Activated CD4-positive, alpha-beta T cell treated with anti-CD3 and anti-CD28 coated beads for 48 hours (primary cell): ENCODE results near the gene ELAVL1.

Source experiments
- DNase-seq: peaks from one replicate; pipeline ENCODE4 v3.0.0-alpha.2; 2020

Gene ELAVL1

DNA sequence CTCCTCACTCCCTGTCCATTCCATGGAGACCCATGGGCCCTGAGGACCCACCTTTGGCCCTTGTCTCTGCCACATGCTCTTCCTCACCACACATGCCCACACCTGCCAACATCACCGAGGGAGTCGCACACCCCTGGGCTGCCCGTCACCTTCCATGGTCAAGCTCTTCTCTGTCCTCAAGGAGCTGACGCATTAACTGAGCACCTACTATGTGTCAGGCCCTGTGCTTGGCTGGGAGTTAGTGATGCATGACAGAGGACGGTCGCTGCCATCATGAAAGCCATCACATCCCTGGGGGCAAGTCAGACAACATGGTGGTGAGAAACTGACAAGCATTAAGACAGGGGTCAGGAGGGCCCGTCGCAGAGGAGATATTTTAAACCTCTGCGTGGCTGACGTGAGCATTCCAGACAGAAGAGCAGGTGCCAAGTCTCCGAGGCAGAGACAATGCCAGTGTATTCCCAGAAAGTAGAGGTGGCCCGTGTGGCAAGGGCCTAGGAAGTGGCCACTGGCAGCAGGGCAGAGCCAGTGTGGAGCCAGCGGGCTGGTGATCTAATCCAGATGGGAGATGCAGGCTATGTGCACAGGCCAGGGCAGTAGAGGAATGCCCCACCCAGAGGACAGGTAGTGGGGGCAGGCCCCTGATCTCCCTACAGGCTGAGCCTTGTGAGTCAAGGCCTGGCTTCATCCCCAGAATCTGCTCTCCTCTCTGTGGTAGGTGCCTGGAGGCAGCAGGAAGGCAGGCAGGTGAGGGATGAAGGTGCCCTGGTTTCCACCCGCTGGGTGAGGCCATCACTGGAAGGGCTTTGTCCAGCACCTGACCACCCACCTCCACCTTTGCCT, 21.2 kb downstream of the ELAVL1 start:
- no peak for DNase-seq

DNA sequence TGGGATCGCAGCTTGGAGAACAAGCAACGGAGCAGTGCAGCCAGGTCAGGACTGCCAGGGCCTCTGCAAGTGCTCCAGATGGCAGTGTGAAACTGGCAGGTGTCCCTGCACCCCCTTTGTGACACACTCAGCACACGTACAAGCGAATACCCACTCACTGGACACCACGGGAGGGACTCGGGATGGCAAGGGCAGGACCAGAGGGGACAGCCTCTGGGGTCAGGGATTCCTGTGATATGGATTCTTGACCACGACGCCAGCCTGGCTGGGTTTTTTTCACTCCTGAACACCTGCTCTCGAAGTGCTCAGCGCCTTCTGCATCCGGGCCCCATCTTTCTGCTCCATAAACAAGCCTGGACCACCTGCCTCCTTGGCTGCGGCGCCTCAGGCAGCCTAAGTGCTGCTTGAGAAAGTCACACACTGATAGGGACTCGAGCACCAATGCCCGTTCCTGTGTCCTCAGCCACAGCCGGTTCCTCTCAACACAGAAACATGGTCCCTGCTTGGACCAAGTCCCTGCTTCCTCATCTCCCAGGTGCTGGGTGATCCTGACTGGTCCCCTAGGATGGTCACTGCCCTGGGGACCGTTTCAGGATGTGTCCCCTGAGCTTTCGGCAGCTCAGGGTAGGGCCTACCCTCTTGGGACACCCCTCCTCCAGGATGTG, 22.0 kb downstream of the ELAVL1 start:
- DNase-seq: no peak

DNA sequence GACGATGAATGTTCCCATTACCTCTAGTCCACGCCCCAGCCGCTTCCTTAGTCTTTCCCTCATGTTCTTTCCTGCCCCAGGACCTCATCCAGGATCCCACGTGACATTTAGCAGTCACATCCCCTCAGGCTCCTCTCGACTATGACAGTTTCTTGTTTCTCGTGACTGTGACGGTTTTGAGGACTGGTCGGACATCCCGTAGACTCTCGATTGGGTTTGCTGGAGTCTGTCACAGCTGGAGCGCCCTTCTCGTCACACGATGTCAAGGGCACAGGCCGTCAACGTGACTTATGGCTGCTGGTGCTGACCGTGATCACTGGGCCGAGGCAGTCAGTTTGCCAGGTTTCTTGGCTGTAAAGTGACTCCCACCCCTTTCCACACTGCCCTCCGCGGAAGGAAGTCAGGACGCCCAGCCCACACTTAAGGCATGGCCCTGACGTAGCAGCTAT, 22.8 kb downstream of the ELAVL1 start:
- DNase-seq: no peak

DNA sequence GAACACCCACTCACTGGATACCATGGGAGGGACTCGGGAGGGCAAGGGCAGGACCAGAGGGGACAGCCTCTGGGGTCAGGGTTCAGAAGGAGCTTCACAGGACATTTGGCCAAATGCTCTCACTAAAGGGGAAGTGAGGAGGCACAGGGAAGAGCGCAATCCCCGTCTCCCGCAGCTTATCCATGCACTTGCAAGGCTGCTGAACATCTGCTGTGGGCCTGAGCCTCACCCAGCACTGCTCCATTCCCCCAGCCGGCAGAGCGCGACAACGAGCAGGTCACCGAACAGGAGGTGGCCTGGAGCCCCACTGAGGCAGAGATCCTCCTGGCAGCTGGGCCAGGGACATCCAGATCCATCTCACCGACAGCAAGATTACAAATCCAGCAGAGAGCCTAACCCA, 23.3 kb downstream of the ELAVL1 start:
- DNase-seq: no peak

DNA sequence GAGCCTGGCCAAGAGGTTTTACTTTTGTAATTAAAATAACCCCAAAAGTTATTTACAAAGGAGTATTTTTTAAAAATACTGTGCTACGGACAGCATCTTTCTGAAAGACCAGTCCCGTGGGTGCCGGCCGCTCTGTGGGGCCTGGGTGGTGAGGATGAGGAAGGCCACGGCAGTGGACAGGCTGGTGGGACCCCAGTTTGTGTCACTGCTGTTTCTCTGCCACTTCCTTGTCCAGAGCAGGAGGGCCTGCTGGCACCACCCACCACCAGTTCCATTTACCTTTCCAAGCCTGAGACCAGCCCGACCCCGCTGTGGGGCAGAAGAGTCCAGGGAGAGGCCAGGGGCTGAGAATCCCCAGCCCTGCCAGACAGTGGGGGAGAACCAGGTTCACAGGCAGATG, 23.8 kb downstream of the ELAVL1 start:
- no peak for DNase-seq

DNA sequence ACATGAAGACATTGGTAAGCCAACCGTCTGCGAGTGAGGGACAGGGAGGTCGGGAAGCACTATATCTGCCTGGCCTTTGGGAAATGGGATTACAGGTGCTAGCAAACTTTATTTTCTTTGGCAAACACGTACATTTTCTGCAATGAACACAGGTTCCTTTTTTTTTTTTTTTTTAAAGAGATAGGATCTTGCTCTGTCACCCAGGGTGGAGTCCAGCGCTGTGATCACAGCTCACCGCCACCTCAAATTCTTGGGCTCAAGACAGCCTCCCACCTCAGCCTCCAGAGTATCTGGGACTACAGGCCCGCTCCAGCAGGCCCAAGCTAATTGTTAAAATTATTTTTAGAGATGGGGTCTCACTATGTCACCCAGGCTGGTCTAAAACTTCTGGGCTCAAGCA, 24.2 kb downstream of the ELAVL1 start:
- no peak for DNase-seq

DNA sequence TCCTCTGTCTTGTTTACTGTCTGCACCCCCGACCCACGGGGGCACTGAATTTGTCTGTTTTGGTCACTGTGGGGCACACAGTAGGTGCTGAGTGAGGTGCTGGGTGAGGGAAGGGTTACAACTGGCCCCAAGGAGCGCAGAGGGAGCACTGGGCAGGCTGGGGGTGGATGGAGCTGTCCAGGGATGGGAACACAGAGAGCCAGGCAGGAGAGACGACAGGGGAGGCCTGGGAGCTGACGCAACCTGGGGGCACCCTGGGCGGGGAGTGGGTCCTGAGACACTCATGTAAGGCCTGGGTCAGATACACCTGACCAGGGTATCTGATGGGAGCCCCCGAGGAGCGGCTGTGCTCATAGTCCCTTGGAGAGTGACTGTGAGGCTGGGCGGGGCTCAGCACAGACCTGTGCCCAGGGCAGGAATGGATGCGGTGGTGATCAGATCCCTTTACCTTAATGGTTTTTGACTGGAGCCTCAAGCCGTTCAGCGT, 24.8 kb downstream of the ELAVL1 start:
- DNase-seq: no peak

DNA sequence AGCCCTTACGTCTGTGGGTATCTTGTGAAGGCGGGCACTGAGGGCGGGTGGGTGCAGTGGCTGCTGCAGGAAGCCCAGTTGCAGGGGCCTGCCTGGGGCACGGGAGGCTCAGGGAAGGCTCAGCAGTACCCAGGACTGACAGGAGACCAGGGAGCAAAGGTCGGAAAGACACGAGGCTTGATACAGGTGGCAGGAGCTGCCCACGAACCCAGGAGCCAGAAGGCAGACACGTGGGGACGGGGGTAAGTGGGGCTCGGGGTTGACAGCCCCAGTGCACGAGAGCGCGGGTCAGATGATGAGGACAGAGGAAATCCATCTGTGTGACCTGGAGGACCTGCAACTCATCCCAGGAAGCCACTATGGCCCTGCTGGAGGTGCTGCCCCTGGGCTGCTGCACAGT, 25.3 kb downstream of the ELAVL1 start:
- DNase-seq: no peak

DNA sequence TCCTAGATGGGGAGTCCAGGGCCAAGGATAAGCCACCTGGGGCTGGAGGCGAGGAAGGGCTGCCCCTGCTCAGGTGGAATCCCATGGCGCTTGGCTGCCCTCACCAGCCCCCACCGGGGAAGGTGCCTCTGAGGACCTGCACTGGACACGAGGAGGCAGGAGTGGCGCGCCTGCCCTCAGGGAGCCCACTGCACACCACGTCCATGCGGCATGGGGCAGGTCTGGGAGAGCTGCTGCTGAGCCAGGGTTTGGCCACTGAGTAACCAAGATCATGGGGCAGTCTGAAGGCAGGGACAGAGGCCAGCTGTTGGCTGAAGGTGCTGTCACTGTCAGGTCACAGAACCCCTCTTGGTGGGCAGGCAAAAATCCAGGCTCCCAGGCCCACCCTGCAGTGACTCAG, 25.9 kb downstream of the ELAVL1 start:
- no peak for DNase-seq

DNA sequence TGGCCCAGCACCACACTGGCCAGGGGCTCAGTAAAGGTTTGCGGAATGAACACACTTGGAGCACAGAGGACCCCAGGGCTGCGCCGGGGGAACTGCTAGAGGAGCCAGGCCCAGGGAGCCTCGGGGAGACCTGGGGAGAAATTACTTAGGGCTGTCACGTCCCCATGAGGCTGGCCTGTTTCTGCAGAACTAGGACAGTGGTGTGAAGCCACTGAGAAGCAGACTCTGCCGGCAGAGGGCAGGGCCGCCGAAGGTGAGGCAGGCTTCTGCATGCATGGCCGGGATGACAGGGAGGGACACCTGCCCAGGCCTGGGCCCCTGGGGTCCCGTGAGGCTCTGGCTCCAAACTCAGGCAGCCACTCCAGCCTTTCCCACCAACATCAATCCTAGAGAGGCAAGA, 26.4 kb downstream of the ELAVL1 start:
- DNase-seq: no peak

DNA sequence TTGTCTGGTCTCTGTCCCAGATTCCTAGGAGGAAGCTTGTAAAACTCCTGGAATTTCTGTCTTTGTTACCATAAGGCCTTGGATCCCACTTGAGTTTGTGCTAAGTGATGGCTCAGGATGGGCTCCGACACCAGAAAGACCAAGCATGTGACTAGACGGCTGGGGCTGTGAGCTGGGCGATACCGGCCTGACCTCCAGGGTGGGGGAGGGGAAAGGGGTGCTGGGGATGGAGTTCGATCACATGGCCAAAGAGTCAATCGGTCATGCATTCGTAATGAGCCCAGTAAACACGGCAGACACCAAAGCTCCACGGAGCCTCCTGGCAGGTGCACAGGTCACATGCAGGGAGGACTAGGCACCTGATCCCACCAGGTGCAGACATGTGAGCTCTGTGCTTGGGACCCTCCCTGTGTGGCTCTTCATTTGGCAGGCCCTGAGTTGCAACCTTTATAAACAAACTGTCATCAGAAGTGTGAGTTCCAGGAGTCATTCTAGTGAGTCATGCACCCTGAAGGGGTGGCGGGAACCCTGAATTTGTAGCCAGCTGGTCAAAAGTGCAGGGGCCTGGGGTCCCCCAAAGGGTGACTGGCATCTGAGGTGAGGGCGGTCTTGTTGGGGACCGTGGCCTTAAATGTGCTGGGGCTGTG, 27.1 kb downstream of the ELAVL1 start:
- no peak for DNase-seq

DNA sequence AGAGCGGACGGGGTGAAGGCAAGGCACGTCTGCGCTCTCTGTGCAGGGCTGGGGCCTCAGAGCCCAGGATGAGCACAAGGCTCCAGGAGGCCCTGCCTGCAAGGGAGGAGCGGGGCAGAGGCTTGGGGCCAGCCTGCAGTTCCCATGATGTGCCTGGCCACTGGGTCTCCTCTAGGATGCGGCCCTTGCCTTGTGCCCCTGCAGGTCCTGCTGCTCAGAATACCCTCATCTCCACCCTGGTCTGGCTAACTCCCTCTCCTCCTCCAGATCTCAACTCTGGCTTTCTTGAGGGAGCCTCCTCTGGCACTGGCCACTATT, 27.8 kb downstream of the ELAVL1 start:
- no peak for DNase-seq

DNA sequence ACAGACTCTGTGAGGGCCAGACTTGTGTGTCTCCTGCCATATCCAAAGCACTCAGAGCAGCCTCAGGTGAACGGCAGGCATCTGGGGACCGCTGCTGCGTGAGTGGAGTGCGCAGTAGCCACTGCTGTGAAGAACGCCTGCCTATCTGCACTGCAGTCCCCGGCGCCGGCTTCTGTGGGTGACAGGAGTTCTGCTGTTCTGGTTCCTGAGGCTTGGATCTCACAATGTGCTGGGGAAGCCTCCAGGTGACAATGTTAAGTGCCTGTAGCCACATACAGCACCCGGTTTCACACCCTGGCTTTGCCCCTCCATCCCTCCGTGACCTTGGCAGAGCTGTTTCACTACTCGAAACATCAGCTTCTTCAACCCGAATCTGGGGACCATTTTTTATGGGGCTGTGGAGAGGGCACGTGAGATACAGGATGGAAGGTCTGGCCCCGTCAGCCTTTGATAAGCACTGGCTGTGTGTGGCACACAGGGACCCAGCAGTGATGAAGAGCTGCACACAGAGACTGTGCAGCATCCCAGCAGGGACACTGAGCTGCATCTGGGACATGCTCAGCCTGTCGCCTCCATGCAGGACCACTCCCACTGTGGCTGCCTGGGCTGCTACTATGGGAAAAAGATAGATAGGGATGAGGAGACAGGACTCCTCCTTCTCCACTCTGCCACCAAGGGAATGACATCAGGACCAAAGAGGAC, 28.3 kb downstream of the ELAVL1 start:
- no peak for DNase-seq

DNA sequence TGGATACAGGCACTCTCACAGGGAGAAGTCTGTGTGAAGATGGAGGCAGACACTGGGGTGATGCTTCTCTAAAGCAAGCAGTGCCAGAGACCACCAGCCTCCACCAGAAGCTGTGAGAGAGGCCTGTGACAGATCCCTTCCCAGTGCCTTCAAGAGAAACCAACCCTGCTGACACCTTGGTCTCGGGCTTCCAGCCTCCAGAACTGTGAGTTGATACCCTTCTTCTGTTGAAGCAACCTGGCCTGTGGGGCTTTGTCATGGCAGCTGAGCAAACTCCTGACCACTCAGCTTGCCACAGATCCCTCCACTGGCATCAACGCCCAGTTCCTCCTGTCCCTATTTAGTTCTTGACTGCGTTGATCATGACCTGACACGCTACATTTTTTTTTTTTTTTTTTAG, 29.0 kb downstream of the ELAVL1 start:
- DNase-seq: no peak

DNA sequence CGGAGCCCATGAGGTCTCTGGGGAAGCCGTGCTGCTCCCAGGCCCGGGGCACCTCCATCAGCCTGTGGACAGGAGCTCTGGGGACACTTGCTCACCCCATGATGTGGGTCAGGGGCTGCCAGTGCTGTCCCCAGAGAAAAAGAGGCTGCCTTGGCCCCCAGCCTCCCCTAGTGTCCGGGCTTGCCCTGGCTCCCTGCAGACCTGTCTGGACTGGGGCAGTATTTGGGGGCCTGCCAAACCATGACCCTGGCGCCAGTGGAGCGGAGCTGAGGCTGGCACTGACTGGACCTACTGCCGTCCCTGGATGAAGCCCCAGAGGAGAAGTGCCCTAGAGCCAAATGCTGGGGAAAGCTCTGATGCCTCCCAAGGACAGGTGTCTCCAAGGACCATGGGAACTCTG, 30.4 kb downstream of the ELAVL1 start:
- DNase-seq: no peak

DNA sequence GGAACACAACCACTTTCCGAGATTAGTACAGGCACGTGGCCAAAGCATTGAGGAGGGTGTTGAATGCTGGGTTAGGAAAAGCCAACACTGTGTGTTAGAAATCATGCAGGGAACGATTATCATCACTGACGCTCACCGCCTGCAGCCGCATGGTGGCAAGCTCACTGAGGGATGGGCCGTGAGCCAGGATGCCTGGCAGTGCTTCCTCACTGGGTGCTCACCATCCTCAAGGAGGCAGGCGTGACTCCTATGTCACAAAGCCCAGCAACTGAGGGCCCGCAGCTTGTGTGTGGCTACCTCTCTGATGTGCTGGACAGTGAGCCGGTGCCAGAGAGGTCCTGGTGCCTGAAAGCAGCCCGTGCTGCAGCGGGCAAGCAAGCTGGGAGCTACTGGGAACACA, 31.6 kb downstream of the ELAVL1 start:
- DNase-seq: no peak

DNA sequence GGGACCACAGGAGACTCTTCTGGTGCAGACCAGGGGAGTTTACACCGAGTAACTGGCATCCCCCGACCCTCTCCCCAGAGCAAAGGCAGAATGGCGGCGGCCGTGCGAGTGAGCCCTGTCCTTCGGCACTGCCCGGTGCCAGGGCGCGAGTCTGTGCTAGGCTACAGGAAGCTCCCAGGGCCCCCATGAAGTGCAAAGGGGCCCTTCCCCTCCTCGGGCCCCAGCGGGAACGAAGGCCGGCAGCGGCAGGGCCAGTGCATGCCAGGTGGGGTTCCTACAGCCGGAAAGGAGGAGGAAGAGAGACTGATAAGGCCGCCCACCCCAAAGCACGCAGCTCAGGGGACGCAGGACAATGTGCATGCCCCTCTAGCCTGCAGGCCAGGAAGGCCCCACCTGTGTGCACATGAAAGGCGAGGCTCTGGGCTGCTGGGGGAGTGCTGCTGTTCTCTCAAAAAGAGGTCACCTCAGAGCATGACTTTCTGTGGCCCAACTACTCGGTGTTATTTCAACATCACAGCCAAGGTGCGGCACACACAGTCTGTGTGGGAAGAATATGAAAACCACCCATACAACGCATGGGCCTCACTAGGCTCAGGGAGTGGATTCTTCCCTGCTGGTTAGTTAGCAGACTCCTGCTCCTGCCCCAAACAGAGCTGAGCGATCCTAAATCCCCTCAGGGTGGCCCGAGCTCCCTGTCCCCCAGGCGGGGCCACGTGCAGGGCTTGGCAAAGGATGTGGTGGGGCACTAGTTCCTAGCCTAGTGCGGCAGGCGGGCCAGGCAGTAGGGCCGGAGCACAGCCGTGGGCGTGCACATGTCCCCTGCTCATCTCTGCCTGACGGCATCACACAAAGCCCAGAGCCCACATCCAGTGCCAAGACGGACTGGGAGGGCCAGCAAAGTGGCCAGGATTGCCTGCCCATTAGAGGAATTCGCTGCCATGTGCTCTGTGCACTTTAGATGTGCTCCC, 33.6 kb downstream of the ELAVL1 start:
- no peak for DNase-seq

DNA sequence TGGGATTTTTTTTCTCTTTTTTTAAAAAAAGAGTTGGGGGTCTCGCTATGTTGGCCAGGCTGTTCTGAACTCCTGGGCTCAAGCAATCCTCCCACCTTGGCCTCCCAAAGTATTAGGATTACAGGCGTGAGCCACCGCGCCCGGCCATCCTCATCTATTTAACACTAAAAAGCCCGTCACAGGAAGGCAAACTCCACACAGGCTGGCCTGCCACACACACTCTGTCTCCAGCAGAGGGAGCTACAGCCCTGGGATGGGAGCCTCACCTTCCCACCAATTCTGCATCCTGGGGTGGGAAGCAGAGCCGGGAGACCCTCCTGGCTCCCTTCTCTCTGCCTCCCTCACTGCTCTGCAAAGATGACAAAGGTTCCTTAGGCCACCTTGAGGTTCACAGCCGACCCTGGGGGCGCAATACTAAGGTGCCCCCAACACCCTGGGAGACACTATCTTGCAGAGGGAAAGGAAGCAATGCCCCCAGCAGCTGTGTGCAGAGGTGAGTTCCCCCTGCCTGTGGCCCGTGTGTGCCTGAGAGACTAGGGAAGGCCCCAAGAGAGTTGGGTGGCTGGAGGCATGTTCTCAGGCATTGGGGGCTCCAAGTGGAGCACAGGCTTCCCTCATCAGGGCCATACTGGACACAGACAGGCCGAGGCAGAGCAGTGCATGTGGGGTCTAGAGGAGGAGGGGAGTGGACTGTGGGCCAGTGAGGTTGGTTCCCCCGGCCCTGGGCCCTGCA, 34.6 kb downstream of the ELAVL1 start:
- DNase-seq: peak; percentile 45

DNA sequence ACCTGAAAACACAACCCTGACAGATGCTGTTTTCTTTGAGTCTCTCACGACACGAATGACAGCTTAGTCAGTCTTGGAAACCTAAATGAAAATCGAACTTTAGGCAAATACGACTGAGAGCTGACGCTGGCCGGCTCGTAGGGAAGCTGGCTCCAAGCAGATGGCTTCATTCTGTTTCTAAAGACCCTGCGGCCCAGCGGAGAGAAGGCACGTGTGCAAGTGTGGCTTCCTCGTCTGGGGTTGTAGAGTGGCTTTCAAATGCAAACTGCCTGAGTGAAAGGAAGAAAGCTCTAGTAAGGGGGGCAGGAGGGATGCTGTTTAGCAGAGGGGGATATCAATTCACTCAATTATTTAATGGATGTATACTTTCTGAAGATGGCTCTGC, 35.9 kb downstream of the ELAVL1 start:
- DNase-seq: no peak

DNA sequence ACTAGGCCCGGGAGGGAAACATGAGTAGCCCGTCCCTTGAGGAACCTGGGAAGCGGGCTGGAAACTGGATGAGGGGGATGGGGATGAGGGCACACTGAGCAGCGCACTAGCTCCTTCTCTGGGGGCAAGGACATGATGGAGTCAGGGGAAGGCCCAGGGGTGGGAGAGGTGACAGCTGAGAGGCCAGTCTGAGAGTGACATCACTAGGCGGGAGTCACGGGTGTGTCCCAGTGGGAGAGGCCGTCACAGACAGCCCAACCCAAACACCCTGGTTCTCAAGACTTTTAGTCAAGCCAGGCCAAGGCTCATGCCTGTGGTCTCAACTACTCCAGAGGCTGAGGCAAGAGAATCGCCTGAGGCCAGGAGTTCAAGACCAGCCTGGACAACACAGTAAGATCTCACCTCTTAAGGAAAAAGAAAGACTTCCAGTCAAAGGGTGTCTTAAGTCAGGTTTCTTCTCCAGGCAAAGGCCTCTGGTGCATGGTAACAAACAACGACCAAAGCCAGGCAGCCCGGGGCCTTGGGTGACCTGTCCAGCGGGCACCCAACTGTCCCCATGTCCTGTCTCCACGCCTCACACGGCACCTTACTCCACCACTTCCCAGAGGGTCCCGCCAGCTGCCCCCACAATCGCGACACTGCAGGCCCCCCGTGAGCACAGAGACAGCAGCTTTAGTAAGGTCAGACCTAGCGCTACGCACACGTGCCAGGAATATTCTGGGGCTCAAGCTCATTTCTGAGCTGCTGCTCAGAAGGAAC, 36.5 kb downstream of the ELAVL1 start:
- DNase-seq: no peak
